Epithelial cell of proximal tubule (primary cell): ENCODE measurements around the gene PATJ. TPM values are rescaled to one million over a fixed set of nuclear protein-coding genes. Genes with fewer than 3 reads are reported as not detected.

Experiments
- DNase-seq: peaks from one replicate; pipeline ENCODE4 v3.0.0-alpha.2; 2011; ENCODE audit warnings: low read depth
- H3K4me3 ChIP-seq: 2 replicates; pipeline ENCODE4 v1.5.1; 2011; ENCODE audit warnings: low read depth, mild to moderate bottlenecking, low read length
- CTCF ChIP-seq: conservative IDR thresholded peaks from 2 replicates; pipeline ENCODE4 v1.5.1; 2012; ENCODE audit warnings: low read depth, mild to moderate bottlenecking, low read length
- total RNA-seq: library from RNA; depleted of rRNA; stranded (reverse); fragments of >200 nt; gene quantifications from 2 replicates; pipeline ENCODE4 v1.2.3, GENCODE V29; 2015

PATJ gene
- total RNA-seq, 1 donor from 2014 or later, result 42.1 TPM

- DNase-seq, result no peak
- H3K4me3 ChIP-seq, result no peak overlapping the region
- TF ChIP-seq CTCF, result no peak
Measured at GRCh38 chr1:62198069-62198780, 455.9 kb downstream of the PATJ start.

GRCh38 chr1:62198781-62199125 lies 456.5 kb downstream of the PATJ start:
- no peak for TF ChIP-seq CTCF
- no peak overlapping the region for H3K4me3 ChIP-seq
- no peak for DNase-seq

GRCh38 chr1:62207187-62207586 lies 464.9 kb downstream of the PATJ start:
- no peak for DNase-seq
- H3K4me3 ChIP-seq, result no peak overlapping the region
- TF ChIP-seq CTCF, result no peak

- no peak for TF ChIP-seq CTCF
- no peak for DNase-seq
- H3K4me3 ChIP-seq, result no peak overlapping the region
Measured at GRCh38 chr1:62208087-62208486, 465.8 kb downstream of the PATJ start.

GRCh38 chr1:62208970-62209369 lies 466.7 kb downstream of the PATJ start:
- H3K4me3 ChIP-seq, result no peak overlapping the region
- no peak for DNase-seq
- no peak for TF ChIP-seq CTCF

- DNase-seq, result no peak
- H3K4me3 ChIP-seq, result no peak overlapping the region
- TF ChIP-seq CTCF, result no peak
Measured at GRCh38 chr1:62209931-62210595, 467.8 kb downstream of the PATJ start.

GRCh38 chr1:62210960-62211359 lies 468.7 kb downstream of the PATJ start:
- no peak overlapping the region for H3K4me3 ChIP-seq
- no peak for DNase-seq
- TF ChIP-seq CTCF, result no peak
